DLD1 (cell line): ENCODE measurements around the gene ARFGEF3.
"Not testable (repeated sequence)": the region's sequence is repeated elsewhere in the genome, so short reads cannot be mapped to it uniquely, and the experiment has no call there.

Source experiments
- in situ Hi-C: cut with HindIII; loops from 2 replicates; pipeline ENCODE4 v1.10.0; 2017; ENCODE audit warnings: low sequenced_read_pairs

Gene ARFGEF3

GRCh38 chr6:138211601-138212000 lies 49.9 kb downstream of the ARFGEF3 start:
- in situ Hi-C loops: no loop called here

GRCh38 chr6:138212530-138212929 lies 50.8 kb downstream of the ARFGEF3 start:
- in situ Hi-C loops: not testable (repeated sequence)

DNA sequence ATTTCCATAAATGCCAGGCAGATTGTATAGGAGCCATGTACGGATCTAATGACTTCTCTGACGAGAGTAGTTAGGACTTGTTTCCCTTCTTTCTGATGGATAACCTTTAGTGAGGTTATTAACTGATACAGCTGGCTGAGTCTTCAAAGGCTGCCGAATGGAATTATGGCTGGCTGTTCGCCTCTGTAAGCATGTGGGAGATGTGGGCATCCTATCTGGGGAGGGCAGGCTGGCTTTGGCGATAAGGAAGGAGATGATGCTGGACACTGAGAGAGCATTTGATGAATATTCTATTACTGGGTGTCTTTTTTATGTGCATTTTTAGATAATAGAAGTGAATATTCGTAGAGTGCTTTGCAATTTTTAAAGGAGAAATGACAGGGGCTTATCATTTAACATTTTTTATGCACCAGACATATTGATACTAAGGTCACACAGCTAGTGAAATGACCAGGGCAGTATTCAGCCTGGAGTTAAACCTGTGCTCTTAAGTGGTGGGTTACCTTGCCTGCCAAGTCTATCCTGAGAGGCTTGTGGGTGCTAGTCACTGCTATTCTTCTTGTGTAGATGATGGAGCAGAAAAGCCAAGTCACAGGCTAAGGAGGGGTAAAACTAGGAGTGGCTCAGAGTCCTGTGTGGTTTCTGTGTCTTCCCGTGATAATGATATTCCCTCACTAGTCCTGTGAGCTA lies 53.5 kb downstream of the ARFGEF3 start:
- in situ Hi-C loops: no loop called here

DNA sequence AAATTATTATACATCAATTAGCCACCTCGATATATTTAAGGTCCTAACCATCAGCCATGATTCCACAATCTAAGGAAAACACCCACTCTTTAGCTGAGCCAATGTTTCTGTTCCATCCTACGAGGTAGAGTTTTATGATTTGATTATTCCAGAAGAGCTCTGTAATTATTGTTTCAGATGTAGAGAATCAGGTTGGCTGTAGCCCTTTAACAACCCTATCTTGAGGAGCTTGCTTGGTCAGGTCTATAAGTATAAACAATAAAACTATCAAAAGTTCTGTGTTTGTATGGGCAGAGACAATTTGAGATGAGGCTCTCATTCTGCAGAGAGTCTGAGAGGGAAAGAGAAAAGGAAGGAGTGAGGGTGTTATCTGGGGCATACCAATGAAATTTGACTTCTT lies 56.7 kb downstream of the ARFGEF3 start, which contains the start of gene PBOV1:
Gene PBOV1 (minus strand): TSS at position 43 of the 400 bp plus-strand sequence. CDS start 96 bp downstream, outside the sequence.
- in situ Hi-C loops: no loop called here

GRCh38 chr6:138219398-138219797 lies 57.7 kb downstream of the ARFGEF3 start:
- in situ Hi-C loops: no loop called here

DNA sequence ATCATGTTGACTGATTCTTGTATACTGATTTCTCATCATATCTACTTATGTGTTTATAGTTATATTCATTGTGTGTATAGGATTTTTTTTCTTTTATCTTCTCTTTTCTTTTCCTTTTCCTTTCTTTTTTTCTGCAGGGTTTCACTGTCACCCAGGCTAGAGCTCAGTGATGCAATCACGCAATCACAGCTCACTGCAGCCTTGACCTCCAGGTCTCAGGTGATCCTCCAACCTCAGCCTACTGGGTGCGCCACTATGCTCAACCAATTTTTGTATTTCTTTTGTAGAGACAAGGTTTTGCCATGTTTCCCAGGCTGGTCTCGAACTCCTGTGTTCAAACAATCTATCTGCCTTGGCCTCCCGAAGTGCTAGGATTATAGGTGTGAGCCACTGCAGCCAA lies 58.2 kb downstream of the ARFGEF3 start:
- in situ Hi-C loops: no loop called here

DNA sequence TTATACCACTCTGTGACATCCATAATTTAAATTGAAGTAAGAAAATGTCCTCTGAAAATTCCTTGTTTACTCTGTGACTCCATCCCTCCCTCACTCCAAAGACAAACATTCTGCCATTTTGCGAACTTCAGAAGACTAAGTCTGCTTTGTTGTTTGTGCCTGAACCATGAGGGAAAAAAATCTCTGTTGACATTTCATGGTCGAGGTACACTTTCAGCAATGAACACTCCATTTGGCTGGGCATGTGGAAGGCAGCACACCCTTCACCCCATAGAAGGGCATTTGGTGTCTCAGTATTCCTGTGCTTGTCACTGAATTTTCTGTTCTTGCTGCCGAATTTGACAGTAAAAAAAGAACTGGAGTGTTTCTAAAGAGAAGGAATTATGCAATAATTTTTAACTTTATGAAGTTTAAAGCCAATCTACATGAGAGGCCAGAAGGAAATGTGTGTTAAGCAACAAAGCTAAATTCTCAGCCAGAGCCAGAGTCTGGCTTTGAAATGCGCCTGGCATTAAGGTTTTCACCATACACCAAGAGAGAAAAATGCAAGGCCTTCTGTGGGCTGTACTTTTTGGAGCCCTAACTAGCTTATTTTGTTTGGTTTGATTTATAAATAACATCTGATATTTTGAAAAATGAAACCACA lies 61.3 kb downstream of the ARFGEF3 start:
- in situ Hi-C loops: no loop called here

GRCh38 chr6:138225953-138226352 lies 64.2 kb downstream of the ARFGEF3 start:
- in situ Hi-C loops: no loop called here

- in situ Hi-C loops: no loop called here
These were observed 65.1 kb downstream of the ARFGEF3 start for GRCh38 chr6:138226700-138227315.

GRCh38 chr6:138227316-138227781 lies 65.6 kb downstream of the ARFGEF3 start:
- in situ Hi-C loops: no loop called here

DNA sequence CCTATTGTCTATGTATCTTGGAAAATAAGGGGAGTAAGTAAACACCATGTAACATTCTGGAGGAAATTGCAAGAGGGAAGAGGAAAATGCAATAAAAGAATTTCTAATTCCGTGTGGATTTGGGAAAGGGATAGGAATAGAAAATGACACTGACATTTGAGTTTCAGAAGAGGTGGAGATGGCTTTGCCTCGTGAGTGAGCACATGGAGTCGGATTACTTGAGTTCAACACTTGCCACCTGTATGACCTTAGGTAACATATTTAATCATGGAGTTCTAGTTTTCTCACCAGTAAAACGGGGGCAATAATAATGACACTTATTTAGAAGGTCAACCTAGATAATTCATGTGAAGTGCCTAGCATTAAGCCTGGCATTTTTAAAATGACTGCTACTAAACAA lies 67.3 kb downstream of the ARFGEF3 start:
- in situ Hi-C loops: no loop called here

DNA sequence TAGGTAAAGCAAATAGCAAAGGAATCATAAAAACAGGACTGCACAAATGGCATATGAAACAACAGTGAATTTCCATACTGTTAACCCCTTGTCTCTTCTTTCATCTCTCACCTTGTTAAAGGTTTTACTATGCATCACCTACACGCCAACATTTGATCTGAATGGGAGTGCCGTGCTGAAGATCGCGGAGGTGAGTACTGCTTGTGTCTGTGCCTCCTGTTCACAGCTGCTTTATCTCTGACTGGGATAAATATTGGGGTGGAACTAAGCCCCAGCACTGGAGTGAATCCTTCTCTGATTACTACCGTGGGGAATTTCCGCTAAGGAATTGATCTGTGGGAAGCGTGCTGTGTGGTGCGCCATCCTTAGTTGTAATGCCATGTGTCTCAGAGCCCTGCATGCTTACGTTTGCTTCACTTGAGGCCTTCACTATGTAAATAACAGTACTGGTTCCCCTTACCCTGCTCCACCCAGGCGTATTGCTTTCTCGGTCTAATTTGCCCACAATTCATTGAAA lies 68.0 kb downstream of the ARFGEF3 start:
- in situ Hi-C loops: no loop called here

DNA sequence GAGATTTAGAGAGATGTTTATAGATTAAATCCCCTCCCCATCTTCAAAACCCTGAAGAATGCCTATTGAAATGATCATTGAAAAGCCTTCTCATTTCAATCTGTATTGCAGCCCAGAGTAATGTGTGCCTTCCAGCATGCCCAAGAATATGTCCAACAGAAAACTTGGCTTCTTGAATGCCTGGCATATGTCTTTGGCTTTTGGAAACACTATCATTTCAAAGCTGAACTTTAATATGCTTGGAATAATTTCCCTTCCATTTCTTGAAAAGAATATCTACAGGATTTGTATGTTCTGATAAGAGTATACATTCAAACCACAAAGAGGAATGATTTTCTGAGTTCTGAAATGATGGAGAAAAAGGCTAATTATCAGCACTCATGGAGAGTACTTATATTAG lies 68.5 kb downstream of the ARFGEF3 start:
- in situ Hi-C loops: no loop called here

- in situ Hi-C loops: no loop called here
These were observed 69.1 kb downstream of the ARFGEF3 start for GRCh38 chr6:138230759-138231380.

GRCh38 chr6:138231381-138231886 lies 69.7 kb downstream of the ARFGEF3 start:
- in situ Hi-C loops: no loop called here

- in situ Hi-C loops: no loop called here
These were observed 72.6 kb downstream of the ARFGEF3 start for GRCh38 chr6:138234363-138234762.

DNA sequence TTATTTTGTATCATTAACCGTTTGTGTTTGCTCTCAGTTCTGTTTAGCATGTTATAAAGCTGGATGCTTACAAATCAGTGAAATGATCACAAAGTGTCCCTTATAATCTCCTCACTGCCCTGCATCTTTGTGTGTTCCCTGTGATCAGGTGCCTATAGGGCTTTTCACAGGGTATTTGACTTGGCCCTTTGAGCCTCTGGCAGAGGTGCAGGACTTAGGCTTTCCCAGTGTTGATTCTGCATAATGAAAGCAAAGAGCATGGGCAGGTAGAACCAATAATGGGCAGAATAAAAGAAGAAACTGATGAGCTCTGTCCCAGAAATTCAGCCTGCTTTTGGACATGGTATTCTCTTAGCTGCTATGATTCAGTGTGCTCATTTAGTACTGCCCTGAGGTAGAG lies 73.5 kb downstream of the ARFGEF3 start:
- in situ Hi-C loops: no loop called here

- in situ Hi-C loops: no loop called here
These were observed 74.0 kb downstream of the ARFGEF3 start for GRCh38 chr6:138235693-138236092.

- in situ Hi-C loops: no loop called here
These were observed 75.7 kb downstream of the ARFGEF3 start for GRCh38 chr6:138237463-138237862.

DNA sequence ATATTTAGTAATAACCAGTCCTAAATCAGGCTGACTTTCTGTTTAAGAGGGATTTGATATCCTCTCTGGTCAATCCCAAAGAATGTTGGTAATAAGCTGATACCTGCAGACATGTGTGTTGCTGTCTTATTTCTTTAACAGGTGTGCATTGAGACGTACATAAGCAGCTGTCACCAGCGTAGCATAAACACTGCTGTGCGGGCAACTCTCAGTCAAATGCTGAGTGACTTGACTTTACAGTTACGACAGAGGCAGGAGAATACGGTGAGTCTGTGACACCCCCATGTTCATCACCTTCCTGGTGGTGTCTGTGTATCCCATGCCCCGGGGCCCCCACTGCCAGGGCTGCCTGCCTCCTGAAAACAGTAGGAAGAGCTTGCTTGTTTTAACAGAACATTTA lies 76.6 kb downstream of the ARFGEF3 start:
- in situ Hi-C loops: no loop called here

DNA sequence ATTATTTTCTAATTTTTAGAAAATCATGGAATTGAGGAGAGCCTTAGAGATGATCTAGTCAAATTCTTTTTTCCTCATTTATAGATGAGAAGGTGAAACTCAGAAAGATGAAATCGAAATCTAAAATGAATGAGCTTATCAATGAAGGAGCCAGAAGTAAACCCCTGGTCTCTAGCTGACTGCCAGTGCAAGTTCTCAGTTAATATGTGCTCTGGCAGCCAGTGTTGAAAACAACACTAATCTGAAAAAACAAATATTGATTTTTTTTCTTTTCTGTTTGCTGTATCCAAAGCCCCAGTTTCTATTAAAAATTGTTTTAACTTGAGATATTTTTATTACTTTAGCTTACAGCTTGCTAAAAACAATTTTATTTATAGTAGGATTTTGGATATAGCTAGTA lies 78.0 kb downstream of the ARFGEF3 start:
- in situ Hi-C loops: no loop called here
